WERI-Rb-1 (cell line): ENCODE measurements around the gene HSDL1.

Source experiments
- DNase-seq: peaks from one replicate; pipeline ENCODE4 v3.0.0-alpha.2; 2020
- H3K27ac ChIP-seq: fragments of 250-450 bp; sonication (Bioruptor Pico); 2 replicates; pipeline ENCODE4 v1.5.1; 2020; ENCODE audit warnings: mild to moderate bottlenecking, moderate library complexity
- H3K27me3 ChIP-seq: fragments of 250-450 bp; sonication (Bioruptor Pico); 2 replicates; pipeline ENCODE4 v1.5.1; 2021; ENCODE audit warnings: mild to moderate bottlenecking, low read depth, moderate library complexity; ENCODE audit not compliant: insufficient read depth, severe bottlenecking
- H3K36me3 ChIP-seq: fragments of 250-450 bp; sonication (Bioruptor Pico); 2 replicates; pipeline ENCODE4 v1.5.1; 2020; ENCODE audit warnings: mild to moderate bottlenecking, moderate library complexity
- H3K4me3 ChIP-seq: 2 replicates; pipeline ENCODE4 v1.5.1; 2011; ENCODE audit warnings: low read depth, mild to moderate bottlenecking, control low read depth, low read length
- H3K9me3 ChIP-seq: fragments of 250-450 bp; sonication (Bioruptor Pico); 2 replicates; pipeline ENCODE4 v1.5.1; 2021; ENCODE audit warnings: mild to moderate bottlenecking, moderate library complexity; ENCODE audit not compliant: severe bottlenecking
- CTCF ChIP-seq: IDR thresholded peaks from 2 replicates; pipeline ENCODE4 v1.5.1; 2011; ENCODE audit warnings: low read depth, mild to moderate bottlenecking, control low read depth, inconsistent platforms, low read length

Gene HSDL1

GRCh38 chr16:84096447-84097005 is 48.5 kb downstream of the HSDL1 start:
- DNase-seq = no peak
- Histone ChIP-seq H3K27me3 (no peaks in the 10 kb centered on the region), H3K36me3 (peaks cover 24% of the 10 kb centered on the region), H3K27ac (no peak overlapping the region), H3K9me3 (no peaks in the 10 kb centered on the region), H3K4me3 (no peak overlapping the region)
- TF ChIP-seq CTCF = no peak

DNA sequence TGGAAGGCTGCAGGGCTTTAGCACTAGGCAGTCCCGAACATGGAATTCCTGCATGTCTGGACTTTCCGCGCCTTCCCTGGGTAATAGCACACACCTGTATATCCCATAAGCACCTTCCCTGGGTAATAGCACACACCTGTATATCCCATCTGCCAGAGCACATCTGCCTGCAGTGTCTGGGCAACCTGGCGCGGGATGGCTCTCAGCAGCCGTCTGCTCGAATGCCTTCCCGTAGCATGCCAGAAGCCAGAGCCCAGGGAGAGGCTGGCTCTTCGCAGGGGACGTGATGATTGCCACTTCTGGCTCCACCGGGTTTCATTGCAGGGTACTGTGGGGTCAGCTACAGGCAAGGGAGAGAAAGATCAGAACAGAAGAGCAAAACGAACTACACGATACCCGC is 49.5 kb downstream of the HSDL1 start:
- TF ChIP-seq CTCF = no peak
- Histone ChIP-seq H3K4me3 (no peak overlapping the region), H3K9me3 (no peaks in the 10 kb centered on the region), H3K27me3 (no peaks in the 10 kb centered on the region), H3K36me3 (peaks cover 26% of the 10 kb centered on the region), H3K27ac (peak overlapping the region; percentile 83)
- no peak for DNase-seq

DNA sequence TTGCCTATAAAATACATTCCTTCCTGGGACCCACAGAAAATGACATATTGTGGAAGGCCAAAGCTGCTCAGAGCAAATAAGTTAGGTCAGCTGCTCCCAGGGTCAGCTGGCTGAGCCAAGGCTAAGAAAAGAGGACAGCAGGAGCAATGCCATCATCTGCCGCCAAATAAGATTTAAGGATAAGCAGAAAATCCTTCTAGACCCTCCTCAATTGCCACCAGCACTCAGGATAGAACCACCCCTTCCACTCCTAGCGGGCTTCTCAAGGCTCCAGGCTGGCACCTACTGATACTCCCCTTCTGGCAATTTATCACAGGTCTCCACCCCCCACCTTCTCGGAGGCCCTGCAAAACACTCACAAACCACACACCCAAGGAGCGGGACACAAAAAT is 51.1 kb downstream of the HSDL1 start:
- Histone ChIP-seq H3K27me3 (no peaks in the 10 kb centered on the region), H3K36me3 (peaks cover 36% of the 10 kb centered on the region), H3K27ac (peak overlapping the region; percentile 83), H3K9me3 (no peaks in the 10 kb centered on the region), H3K4me3 (no peak overlapping the region)
- no peak for TF ChIP-seq CTCF
- DNase-seq = peak; percentile 74

DNA sequence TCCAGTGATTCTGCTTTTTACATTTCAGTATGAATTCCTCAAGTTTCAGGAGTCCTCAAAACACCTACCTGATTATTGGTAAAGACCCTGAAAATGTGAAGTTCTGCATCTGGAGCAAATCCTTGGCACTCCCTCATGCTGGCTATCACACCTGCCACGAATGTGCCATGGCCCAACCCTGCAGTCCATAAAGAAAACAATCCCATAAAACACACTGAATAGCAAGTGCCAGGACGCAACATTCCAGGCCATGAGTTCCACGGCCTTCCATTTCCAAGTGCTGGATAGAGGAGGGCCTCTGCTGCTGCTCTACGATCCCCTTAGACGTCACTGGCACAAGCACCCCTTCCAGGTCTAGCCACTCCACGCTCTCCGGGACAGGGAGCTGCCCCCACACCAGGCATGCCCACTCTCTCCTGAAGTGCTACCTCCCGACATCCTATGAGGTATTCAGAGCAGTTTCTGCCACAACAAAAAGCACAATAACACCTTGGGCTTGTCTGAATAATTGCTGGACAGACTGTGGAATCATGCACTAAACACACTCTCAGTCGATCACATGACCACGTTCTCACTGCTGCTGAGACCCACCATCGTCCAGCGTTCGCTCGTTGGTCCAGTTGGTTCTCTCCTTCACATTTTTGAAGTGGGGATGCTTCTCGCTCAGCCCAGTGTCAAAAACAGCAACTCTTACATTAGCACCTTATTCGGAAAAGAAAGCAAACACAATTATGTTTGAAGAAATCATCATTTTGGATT is 51.7 kb downstream of the HSDL1 start:
- Histone ChIP-seq H3K9me3 (no peaks in the 10 kb centered on the region), H3K4me3 (peak overlapping the region; percentile 16; the same call in 1 of the 2 replicates), H3K27ac (peak overlapping the region; percentile 83), H3K27me3 (no peaks in the 10 kb centered on the region), H3K36me3 (peaks cover 37% of the 10 kb centered on the region)
- TF ChIP-seq CTCF = no peak
- no peak for DNase-seq

GRCh38 chr16:84091460-84091859 is 53.5 kb downstream of the HSDL1 start:
- H3K27ac ChIP-seq = peak overlapping the region; percentile 83
- TF ChIP-seq CTCF = no peak
- H3K27me3 ChIP-seq = no peaks in the 10 kb centered on the region
- peak; percentile 45 for DNase-seq
- no peaks in the 10 kb centered on the region for H3K9me3 ChIP-seq
- H3K36me3 ChIP-seq = peaks cover 37% of the 10 kb centered on the region
- H3K4me3 ChIP-seq = no peak overlapping the region
